ENCODE results near the gene APOA4. TPM values are rescaled to one million over a fixed set of nuclear protein-coding genes. Genes with fewer than 3 reads are reported as not detected.

Gene APOA4
- total and polyA plus RNA-seq, 9 of the 15 experiments (the other 6 are each of a cell fraction or from before 2014, with no cell fraction given) = 0.07 TPM; not detected in 8

DNA sequence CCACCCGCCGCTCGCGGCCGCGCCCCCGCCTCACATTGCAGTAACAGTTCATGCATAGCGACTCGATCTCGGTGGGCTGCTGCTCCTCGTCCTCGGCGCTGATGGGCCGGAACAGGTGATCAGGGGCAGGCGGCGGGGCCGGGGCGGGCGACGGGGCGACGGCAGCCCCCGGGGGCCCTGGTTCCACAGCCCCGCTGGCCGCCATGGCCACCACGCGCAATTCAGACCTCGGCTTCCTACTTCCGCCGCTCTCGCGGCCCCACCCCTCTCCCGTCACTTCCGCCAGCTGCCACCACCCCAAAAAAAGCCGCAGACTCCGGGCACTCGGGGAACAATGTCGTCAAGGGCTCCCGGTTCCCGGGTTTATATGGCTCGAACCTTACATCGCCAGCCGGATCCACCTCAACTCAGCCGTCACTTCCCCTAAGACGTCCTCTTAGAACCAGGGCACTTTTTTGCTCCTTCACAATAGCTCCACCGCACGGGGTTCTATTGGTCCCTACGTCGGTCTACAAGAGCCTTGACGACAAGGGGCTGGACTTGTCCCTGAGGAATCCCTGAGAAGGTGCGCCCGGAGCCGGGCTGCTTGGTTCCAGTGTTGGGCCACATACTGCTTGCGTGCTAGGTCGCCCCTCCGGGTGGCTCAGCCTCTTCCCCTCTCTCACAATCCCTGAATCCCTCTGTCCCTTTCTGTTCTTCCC lies 35.2 kb downstream of the APOA4 start, which contains the start of gene ZPR1 (continued):
- no peak for TF ChIP-seq LEF1 (IDR thresholded peaks at IDR 0.05)
- TF ChIP-seq, protein P1, sequence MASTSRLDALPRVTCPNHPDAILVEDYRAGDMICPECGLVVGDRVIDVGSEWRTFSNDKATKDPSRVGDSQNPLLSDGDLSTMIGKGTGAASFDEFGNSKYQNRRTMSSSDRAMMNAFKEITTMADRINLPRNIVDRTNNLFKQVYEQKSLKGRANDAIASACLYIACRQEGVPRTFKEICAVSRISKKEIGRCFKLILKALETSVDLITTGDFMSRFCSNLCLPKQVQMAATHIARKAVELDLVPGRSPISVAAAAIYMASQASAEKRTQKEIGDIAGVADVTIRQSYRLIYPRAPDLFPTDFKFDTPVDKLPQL (IDR thresholded peaks at IDR 0.05; ENCODE audit: extremely low read depth, insufficient read length) = no peak
- no peak for TF ChIP-seq PRPF4 (IDR thresholded peaks at IDR 0.05; ENCODE audit: insufficient read depth, low read depth, low read length, poor library complexity, severe bottlenecking)
- peak; percentile 28; the same call in 1 of the 2 replicates for TF ChIP-seq RB1 (IDR thresholded peaks at IDR 0.05; ENCODE audit: low read depth)
- TF ChIP-seq, protein P2, sequence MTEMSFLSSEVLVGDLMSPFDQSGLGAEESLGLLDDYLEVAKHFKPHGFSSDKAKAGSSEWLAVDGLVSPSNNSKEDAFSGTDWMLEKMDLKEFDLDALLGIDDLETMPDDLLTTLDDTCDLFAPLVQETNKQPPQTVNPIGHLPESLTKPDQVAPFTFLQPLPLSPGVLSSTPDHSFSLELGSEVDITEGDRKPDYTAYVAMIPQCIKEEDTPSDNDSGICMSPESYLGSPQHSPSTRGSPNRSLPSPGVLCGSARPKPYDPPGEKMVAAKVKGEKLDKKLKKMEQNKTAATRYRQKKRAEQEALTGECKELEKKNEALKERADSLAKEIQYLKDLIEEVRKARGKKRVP (CRISPR knock-in tag; IDR thresholded peaks at IDR 0.05) = no peak
- TF ChIP-seq TGIF2 (CRISPR knock-in tag; IDR thresholded peaks at IDR 0.05) = peak; percentile 21; the same call in 1 of the 2 replicates
- no peak for TF ChIP-seq ZEB2 (IDR thresholded peaks at IDR 0.05)
- TF ChIP-seq LCOR (CRISPR knock-in tag; IDR thresholded peaks at IDR 0.05) = peak; percentile 95
- TF ChIP-seq ZNF41 (CRISPR knock-in tag; conservative IDR thresholded peaks at IDR 0.05) = no peak
- no peak for TF ChIP-seq KLF1 (tag; IDR thresholded peaks at IDR 0.05)
- TF ChIP-seq SP2 (IDR thresholded peaks at IDR 0.05; ENCODE audit: extremely low read depth, low read depth, low read length, poor library complexity, severe bottlenecking) = no peak
- no peak for TF ChIP-seq EHMT2 (IDR thresholded peaks at IDR 0.05)
- TF ChIP-seq CHD2 (IDR thresholded peaks at IDR 0.05; ENCODE audit: low read depth, low read length) = no peak
- no peak for TF ChIP-seq BCOR (IDR thresholded peaks at IDR 0.05)
- no peak for TF ChIP-seq CEBPG (CRISPR knock-in tag; IDR thresholded peaks at IDR 0.05)
- TF ChIP-seq CEBPG (tag; conservative IDR thresholded peaks at IDR 0.05 in 1 of 2, IDR thresholded peaks at IDR 0.05 in 1 of 2) = no peak
- no peak for TF ChIP-seq RBM14 (IDR thresholded peaks at IDR 0.05; ENCODE audit: borderline replicate concordance, insufficient read depth, low read depth, low read length)
- no peak for TF ChIP-seq NFE2 (IDR thresholded peaks at IDR 0.05; ENCODE audit: low read depth)
- TF ChIP-seq TBL1XR1 (IDR thresholded peaks at IDR 0.05; ENCODE audit: low read length in 2 of 2) = no peak
- no peak for TF ChIP-seq CCAR2 (IDR thresholded peaks at IDR 0.05; ENCODE audit: low read depth, low read length)
- TF ChIP-seq, protein P3, sequence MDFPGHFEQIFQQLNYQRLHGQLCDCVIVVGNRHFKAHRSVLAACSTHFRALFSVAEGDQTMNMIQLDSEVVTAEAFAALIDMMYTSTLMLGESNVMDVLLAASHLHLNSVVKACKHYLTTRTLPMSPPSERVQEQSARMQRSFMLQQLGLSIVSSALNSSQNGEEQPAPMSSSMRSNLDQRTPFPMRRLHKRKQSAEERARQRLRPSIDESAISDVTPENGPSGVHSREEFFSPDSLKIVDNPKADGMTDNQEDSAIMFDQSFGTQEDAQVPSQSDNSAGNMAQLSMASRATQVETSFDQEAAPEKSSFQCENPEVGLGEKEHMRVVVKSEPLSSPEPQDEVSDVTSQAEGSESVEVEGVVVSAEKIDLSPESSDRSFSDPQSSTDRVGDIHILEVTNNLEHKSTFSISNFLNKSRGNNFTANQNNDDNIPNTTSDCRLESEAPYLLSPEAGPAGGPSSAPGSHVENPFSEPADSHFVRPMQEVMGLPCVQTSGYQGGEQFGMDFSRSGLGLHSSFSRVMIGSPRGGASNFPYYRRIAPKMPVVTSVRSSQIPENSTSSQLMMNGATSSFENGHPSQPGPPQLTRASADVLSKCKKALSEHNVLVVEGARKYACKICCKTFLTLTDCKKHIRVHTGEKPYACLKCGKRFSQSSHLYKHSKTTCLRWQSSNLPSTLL (IDR thresholded peaks at IDR 0.05) = no peak
- TF ChIP-seq HNRNPUL1 (IDR thresholded peaks at IDR 0.05; ENCODE audit: low read length) = no peak
- TF ChIP-seq, protein P4, sequence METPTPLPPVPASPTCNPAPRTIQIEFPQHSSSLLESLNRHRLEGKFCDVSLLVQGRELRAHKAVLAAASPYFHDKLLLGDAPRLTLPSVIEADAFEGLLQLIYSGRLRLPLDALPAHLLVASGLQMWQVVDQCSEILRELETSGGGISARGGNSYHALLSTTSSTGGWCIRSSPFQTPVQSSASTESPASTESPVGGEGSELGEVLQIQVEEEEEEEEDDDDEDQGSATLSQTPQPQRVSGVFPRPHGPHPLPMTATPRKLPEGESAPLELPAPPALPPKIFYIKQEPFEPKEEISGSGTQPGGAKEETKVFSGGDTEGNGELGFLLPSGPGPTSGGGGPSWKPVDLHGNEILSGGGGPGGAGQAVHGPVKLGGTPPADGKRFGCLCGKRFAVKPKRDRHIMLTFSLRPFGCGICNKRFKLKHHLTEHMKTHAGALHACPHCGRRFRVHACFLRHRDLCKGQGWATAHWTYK (CRISPR knock-in tag; IDR thresholded peaks at IDR 0.05) = no peak
- no peak for TF ChIP-seq STAT5A (IDR thresholded peaks at IDR 0.05; ENCODE audit: borderline replicate concordance, low read length)
